Measurements from ENCODE around the gene STRN4. TPM values are rescaled to one million over a fixed set of nuclear protein-coding genes. Genes with fewer than 3 reads are reported as not detected.

Gene STRN4
- total RNA-seq, 1 experiment from 2014 or later, result 107 TPM

DNA sequence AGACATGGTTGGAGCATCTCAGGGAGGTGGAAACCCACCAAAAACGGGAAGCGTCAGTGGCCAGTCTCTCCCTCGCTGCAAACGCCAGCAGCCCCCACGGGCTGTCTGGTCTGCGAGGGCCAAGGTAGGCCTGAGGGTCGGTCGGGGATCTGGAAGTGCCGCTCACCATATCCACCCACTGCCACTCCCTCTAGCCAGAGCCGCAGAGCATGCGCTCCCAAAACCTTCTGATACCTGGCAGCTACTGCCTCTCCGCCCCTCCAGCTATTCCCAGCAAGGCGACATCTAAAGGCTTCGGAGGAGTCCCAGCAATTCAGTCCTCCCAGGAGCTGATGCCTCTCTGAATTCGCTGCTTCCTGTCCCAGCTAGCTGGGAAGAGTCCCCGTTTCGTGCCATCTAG is 4.8 kb downstream of the STRN4 start:
- Histone ChIP-seq H3K4me3 (replicated peaks in 1 of 2; ENCODE audit: low read depth in 1 of 2, low read length in 2 of 2) (no peak overlapping the region), H3K27me3 (ENCODE audit: insufficient read depth, low read length) (no peaks in the 10 kb centered on the region), H3K4me2 (ENCODE audit: low read length) (no peak overlapping the region), H4K20me1 (ENCODE audit: insufficient read depth) (peaks cover 17% of the 10 kb centered on the region; the same call in 1 of the 2 replicates), H3K79me2 (ENCODE audit: insufficient read depth, low read length) (peaks cover 96% of the 10 kb centered on the region), H3K4me1 (ENCODE audit: control insufficient read depth in 1 of 2, insufficient read depth in 2 of 2, low read length in 2 of 2) (peaks cover 5 to 14% of the 10 kb centered on the region in 2 experiments), H2AFZ (ENCODE audit: low read depth, low read length, poor library complexity, severe bottlenecking) (no peak overlapping the region), H3K27ac (ENCODE audit: low read depth, low read length) (no peak overlapping the region), H3K9me2 (ENCODE audit: insufficient read depth) (no peaks in the 10 kb centered on the region), H3K9ac (ENCODE audit: low read length) (no peak overlapping the region), H3K36me3 (ENCODE audit: control insufficient read depth in 1 of 2, insufficient read depth in 2 of 2, low read length in 2 of 2) (peaks cover 16 to 28% of the 10 kb centered on the region in 2 experiments; a peak in 3 of 4 replicates), H3K9me3 (ENCODE audit: control insufficient read depth in 1 of 2, insufficient read depth in 1 of 2, low read depth in 1 of 2, low read length in 2 of 2) (no peaks in the 10 kb centered on the region)
- RAD21 ChIA-PET (ENCODE audit: low non-redundant PET in 1 of 2, low total read pairs in 2 of 2, uncharacterized antibody in 2 of 2, unreplicated experiment in 2 of 2), result no interaction called here
- ATAC-seq, result no peak
- BruUV-seq (replicated peaks), result no TSS peak
- TF ChIP-seq, protein P1, sequence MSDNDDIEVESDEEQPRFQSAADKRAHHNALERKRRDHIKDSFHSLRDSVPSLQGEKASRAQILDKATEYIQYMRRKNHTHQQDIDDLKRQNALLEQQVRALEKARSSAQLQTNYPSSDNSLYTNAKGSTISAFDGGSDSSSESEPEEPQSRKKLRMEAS (IDR thresholded peaks at IDR 0.05), result no peak
- TF ChIP-seq ELF1 (IDR thresholded peaks at IDR 0.05; ENCODE audit: borderline replicate concordance, low read depth) (no peak), TCF7L2 (IDR thresholded peaks at IDR 0.05; ENCODE audit: borderline replicate concordance, extremely low read depth, insufficient read depth, insufficient read length) (no peak), EZH2phosphoT487 (IDR thresholded peaks at IDR 0.05; ENCODE audit: borderline replicate concordance) (no peak), ZFX (IDR thresholded peaks at IDR 0.05) (no peak), EGR1 (IDR thresholded peaks at IDR 0.05; ENCODE audit: low read depth) (no peak), YY1 (IDR thresholded peaks at IDR 0.05; ENCODE audit: extremely low read depth, insufficient replicate concordance, low read depth, low read length) (no peak), EZH2 (IDR thresholded peaks at IDR 0.05) (no peak), ZNF274 (IDR thresholded peaks at IDR 0.05; ENCODE audit: low read depth, low read length) (no peak), JUND (IDR thresholded peaks at IDR 0.05) (no peak), SP1 (IDR thresholded peaks at IDR 0.05; ENCODE audit: low read depth) (no peak), RAD21 (IDR thresholded peaks at IDR 0.05; ENCODE audit: low read depth) (no peak), SIN3A (IDR thresholded peaks at IDR 0.05; ENCODE audit: low read depth) (no peak), SRF (IDR thresholded peaks at IDR 0.05; ENCODE audit: low read depth) (no peak), CBX3 (IDR thresholded peaks at IDR 0.05; ENCODE audit: low read depth) (no peak)
- TF ChIP-seq, protein P2, sequence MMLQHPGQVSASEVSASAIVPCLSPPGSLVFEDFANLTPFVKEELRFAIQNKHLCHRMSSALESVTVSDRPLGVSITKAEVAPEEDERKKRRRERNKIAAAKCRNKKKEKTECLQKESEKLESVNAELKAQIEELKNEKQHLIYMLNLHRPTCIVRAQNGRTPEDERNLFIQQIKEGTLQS (IDR thresholded peaks at IDR 0.05), result no peak
- TF ChIP-seq, protein P3, sequence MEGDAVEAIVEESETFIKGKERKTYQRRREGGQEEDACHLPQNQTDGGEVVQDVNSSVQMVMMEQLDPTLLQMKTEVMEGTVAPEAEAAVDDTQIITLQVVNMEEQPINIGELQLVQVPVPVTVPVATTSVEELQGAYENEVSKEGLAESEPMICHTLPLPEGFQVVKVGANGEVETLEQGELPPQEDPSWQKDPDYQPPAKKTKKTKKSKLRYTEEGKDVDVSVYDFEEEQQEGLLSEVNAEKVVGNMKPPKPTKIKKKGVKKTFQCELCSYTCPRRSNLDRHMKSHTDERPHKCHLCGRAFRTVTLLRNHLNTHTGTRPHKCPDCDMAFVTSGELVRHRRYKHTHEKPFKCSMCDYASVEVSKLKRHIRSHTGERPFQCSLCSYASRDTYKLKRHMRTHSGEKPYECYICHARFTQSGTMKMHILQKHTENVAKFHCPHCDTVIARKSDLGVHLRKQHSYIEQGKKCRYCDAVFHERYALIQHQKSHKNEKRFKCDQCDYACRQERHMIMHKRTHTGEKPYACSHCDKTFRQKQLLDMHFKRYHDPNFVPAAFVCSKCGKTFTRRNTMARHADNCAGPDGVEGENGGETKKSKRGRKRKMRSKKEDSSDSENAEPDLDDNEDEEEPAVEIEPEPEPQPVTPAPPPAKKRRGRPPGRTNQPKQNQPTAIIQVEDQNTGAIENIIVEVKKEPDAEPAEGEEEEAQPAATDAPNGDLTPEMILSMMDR (IDR thresholded peaks at IDR 0.05 in 2 of 3, conservative IDR thresholded peaks at IDR 0.05 in 1 of 3; ENCODE audit: borderline replicate concordance in 1 of 3, insufficient read depth in 1 of 3, low read depth in 2 of 3, low read length in 2 of 3), result no peak
- TF ChIP-seq, protein P4, sequence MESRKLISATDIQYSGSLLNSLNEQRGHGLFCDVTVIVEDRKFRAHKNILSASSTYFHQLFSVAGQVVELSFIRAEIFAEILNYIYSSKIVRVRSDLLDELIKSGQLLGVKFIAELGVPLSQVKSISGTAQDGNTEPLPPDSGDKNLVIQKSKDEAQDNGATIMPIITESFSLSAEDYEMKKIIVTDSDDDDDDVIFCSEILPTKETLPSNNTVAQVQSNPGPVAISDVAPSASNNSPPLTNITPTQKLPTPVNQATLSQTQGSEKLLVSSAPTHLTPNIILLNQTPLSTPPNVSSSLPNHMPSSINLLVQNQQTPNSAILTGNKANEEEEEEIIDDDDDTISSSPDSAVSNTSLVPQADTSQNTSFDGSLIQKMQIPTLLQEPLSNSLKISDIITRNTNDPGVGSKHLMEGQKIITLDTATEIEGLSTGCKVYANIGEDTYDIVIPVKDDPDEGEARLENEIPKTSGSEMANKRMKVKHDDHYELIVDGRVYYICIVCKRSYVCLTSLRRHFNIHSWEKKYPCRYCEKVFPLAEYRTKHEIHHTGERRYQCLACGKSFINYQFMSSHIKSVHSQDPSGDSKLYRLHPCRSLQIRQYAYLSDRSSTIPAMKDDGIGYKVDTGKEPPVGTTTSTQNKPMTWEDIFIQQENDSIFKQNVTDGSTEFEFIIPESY (IDR thresholded peaks at IDR 0.05; ENCODE audit: extremely low read depth, insufficient replicate concordance, low read length), result no peak
- intact Hi-C loops (cut with micrococcal nuclease), result no loop called here
- CTCF ChIA-PET, result interaction anchor here (1.0 kb wide), 1 partner anchor 13 kb away, joined by 5 read pairs; no protein-coding TSS in a partner anchor
- no peak for DNase-seq (ENCODE audit: low read depth, low spot score)
- POLR2A ChIA-PET, result interaction anchor here (1.5 to 1.9 kb wide), 2 partner anchors 25 to 27 kb away, joined by 3 to 4 read pairs; partner anchors contain the start of gene PRKD2
